Activated CD4-positive, CD25-positive, alpha-beta regulatory T cell treated with anti-CD3 and anti-CD28 coated beads, Interleukin-2, amount 50 U/mL, for 24 hours (primary cell): ENCODE data around the gene FHL3.

Experiments
- ATAC-seq, 2 donors: fragments of 150-1000 bp; cut with Tn5 transposase; one replicate each; pipeline ENCODE4 v1.10.0; 2021; ENCODE audit warnings: mild to moderate bottlenecking in 1 of 2, moderate library complexity in 1 of 2

The FHL3 gene

GRCh38 chr1:38005195-38006007, at the start of gene FHL3:
FHL3 (minus strand) TSS chr1:38005514; CDS start chr1:37999412, 6,102 bp downstream.
- peak; percentile 4 to 18 for ATAC-seq

- no peak for ATAC-seq
Measured at GRCh38 chr1:38053416-38054091, 48.2 kb upstream of the FHL3 start.

GRCh38 chr1:38052750-38053415, 47.6 kb upstream of the FHL3 start:
- peak; percentile 28 to 46 for ATAC-seq

GRCh38 chr1:38051079-38051543, 45.8 kb upstream of the FHL3 start:
- no peak for ATAC-seq

- no peak for ATAC-seq
Measured at GRCh38 chr1:38050397-38051078, 45.2 kb upstream of the FHL3 start.

- ATAC-seq, result no peak
Measured at GRCh38 chr1:38047603-38048141, 42.4 kb upstream of the FHL3 start.

GRCh38 chr1:38046884-38047602, 41.7 kb upstream of the FHL3 start:
- peak; percentile 86 to 87 for ATAC-seq

GRCh38 chr1:38046333-38046883, 41.1 kb upstream of the FHL3 start, which contains the start of gene POU3F1:
POU3F1 (minus strand) TSS chr1:38046793; CDS start chr1:38046743, 50 bp downstream.
- ATAC-seq, result no peak

GRCh38 chr1:38045401-38046332, 40.4 kb upstream of the FHL3 start:
- no peak for ATAC-seq

- ATAC-seq, result no peak
Measured at GRCh38 chr1:38044221-38045215, 39.2 kb upstream of the FHL3 start.

GRCh38 chr1:38043036-38043747, 37.9 kb upstream of the FHL3 start:
- ATAC-seq, result no peak

- no peak for ATAC-seq
Measured at GRCh38 chr1:38041936-38042834, 36.9 kb upstream of the FHL3 start.

- no peak for ATAC-seq
Measured at GRCh38 chr1:38039331-38040088, 34.2 kb upstream of the FHL3 start.

- ATAC-seq, result no peak
Measured at GRCh38 chr1:38038861-38039260, 33.5 kb upstream of the FHL3 start.

GRCh38 chr1:38037221-38037939, 32.1 kb upstream of the FHL3 start:
- no peak for ATAC-seq

GRCh38 chr1:38034871-38035270, 29.6 kb upstream of the FHL3 start:
- ATAC-seq, result no peak
